GM12878 (cell line): ENCODE results near the gene RGSL1. TPM values are rescaled to one million over a fixed set of nuclear protein-coding genes. Genes with fewer than 3 reads are reported as not detected.
A peak's percentile ranks its signal among the peaks of the same experiment; 100 is the strongest.

ENCODE experiments used
- ATF7 ChIP-seq: fragments of 450-650 bp; IDR thresholded peaks from 2 replicates; pipeline ENCODE4 v1.6.1; 2016; ENCODE audit warnings: low read depth, mild to moderate bottlenecking
- BHLHE40 ChIP-seq, 2 experiments: fragments of 450-650 bp in 1 of 2; IDR thresholded peaks; 2 replicates each; pipeline ENCODE4 v1.6.1; 2011 to 2017; ENCODE audit warnings: low read depth in 2 of 2, borderline replicate concordance in 1 of 2, improper control_type of control experiment in 1 of 2, low read length in 1 of 2, mild to moderate bottlenecking in 1 of 2
- CEBPB ChIP-seq, 2 experiments: fragments of 150-350 bp in 1 of 2; IDR thresholded peaks; 2 replicates each; pipeline ENCODE4 v1.6.1; 2012 to 2014; ENCODE audit warnings: low read depth in 2 of 2, low read length in 2 of 2, borderline replicate concordance in 1 of 2, inconsistent platforms in 1 of 2
- DPF2 ChIP-seq: fragments of 450-650 bp; IDR thresholded peaks from 2 replicates; pipeline ENCODE4 v1.6.1; 2017; ENCODE audit warnings: mild to moderate bottlenecking
- ELK1 ChIP-seq: IDR thresholded peaks from 2 replicates; pipeline ENCODE4 v1.6.1; 2012; ENCODE audit warnings: low read depth, low read length, improper control_type of control experiment
- HCFC1 ChIP-seq: fragments of 150-350 bp; IDR thresholded peaks from 2 replicates; pipeline ENCODE4 v1.6.1; 2014; ENCODE audit warnings: low read length
- HDAC6 ChIP-seq: fragments of 200-600 bp; sonication (generic); IDR thresholded peaks from one replicate; pipeline ENCODE4 v1.8.0; 2017; ENCODE audit warnings: antibody characterized with exemption; ENCODE audit not compliant: unreplicated experiment
- MLLT1 ChIP-seq: fragments of 450-650 bp; IDR thresholded peaks from 2 replicates; pipeline ENCODE4 v1.6.1; 2016; ENCODE audit warnings: mild to moderate bottlenecking
- NBN ChIP-seq: fragments of 450-650 bp; IDR thresholded peaks from 2 replicates; pipeline ENCODE4 v1.6.1; 2016
- PML ChIP-seq: IDR thresholded peaks from 2 replicates; pipeline ENCODE4 v1.6.1; 2012; ENCODE audit warnings: low read length, inconsistent platforms
- POU2F2 ChIP-seq: IDR thresholded peaks from 3 replicates; pipeline ENCODE4 v1.6.1; 2011; ENCODE audit warnings: low read depth, mild to moderate bottlenecking, low read length, borderline replicate concordance
- RBBP5 ChIP-seq: fragments of 200-600 bp; sonication (generic); conservative IDR thresholded peaks from 2 replicates; pipeline ENCODE4 v1.6.1; 2016
- RELA ChIP-seq: fragments of 450-650 bp; IDR thresholded peaks from 2 replicates; pipeline ENCODE4 v1.8.0; 2014; ENCODE audit warnings: borderline replicate concordance; ENCODE audit not compliant: partially characterized antibody
- RFX5 ChIP-seq: IDR thresholded peaks from 2 replicates; pipeline ENCODE4 v1.6.1; 2011; ENCODE audit warnings: low read depth, low read length, improper control_type of control experiment
- SMC3 ChIP-seq: IDR thresholded peaks from 2 replicates; pipeline ENCODE4 v1.6.1; 2011; ENCODE audit warnings: low read length, improper control_type of control experiment, borderline replicate concordance
- SP1 ChIP-seq: IDR thresholded peaks from one replicate; pipeline ENCODE4 v1.6.1; 2011; ENCODE audit warnings: low read depth, low read length
- TARDBP ChIP-seq: IDR thresholded peaks from 2 replicates; pipeline ENCODE4 v1.6.1; 2016; ENCODE audit warnings: borderline replicate concordance
- WRNIP1 ChIP-seq: IDR thresholded peaks from 2 replicates; pipeline ENCODE4 v1.6.1; 2011; ENCODE audit warnings: low read depth, low read length, improper control_type of control experiment, borderline replicate concordance
- ZBTB40 ChIP-seq: fragments of 450-650 bp; IDR thresholded peaks from 2 replicates; pipeline ENCODE4 v1.6.1; 2016; ENCODE audit warnings: mild to moderate bottlenecking, moderate library complexity, borderline replicate concordance
- polyA plus RNA-seq, 11 experiments: library from polyadenylated mRNA; depleted of rRNA in 4 of 11; unstranded in 6 of 11; stranded (reverse) in 5 of 11; fragments of >200 nt; fragmentation: Nextera tagmentation in 4 of 11; fragmentation: Illumina TruSeq in 1 of 11; extraction: Ambion mirVana in 4 of 11; extraction: Trizol in 1 of 11; gene quantifications; 1 replicate in 1 of 11; 2 replicates in 10 of 11; pipeline versions ENCODE4 v1.2.1 to v1.2.3, GENCODE V29; 2011 to 2016; ENCODE audit warnings: inconsistent platforms in 2 of 11, missing spikeins in 2 of 11, low read depth in 1 of 11
- total RNA-seq, 4 experiments: library from RNA; depleted of rRNA in 3 of 4; stranded (reverse); fragments of >200 nt in 3 of 4; fragmentation: Illumina TruSeq in 1 of 4; extraction: Trizol in 1 of 4; gene quantifications; 2 replicates each; pipeline versions ENCODE4 v1.2.1 to v1.2.3, GENCODE V29; 2013 to 2021
- TF ChIP-seq, protein P1 (sequence below): fragments of 450-650 bp; IDR thresholded peaks from 2 replicates; pipeline ENCODE4 v1.6.1; 2017; ENCODE audit warnings: borderline replicate concordance
- TF ChIP-seq, protein P2 (sequence below): IDR thresholded peaks from 2 replicates; pipeline ENCODE4 v1.6.1; 2011; ENCODE audit warnings: mild to moderate bottlenecking, low read depth, low read length, moderate library complexity; ENCODE audit not compliant: insufficient replicate concordance

Gene RGSL1
- total and polyA plus RNA-seq, 10 of the 15 experiments (the other 5 are each of a cell fraction or from before 2014, with no cell fraction given) = 0.05 to 0.28 (median 0.27) TPM; not detected in 5

DNA sequence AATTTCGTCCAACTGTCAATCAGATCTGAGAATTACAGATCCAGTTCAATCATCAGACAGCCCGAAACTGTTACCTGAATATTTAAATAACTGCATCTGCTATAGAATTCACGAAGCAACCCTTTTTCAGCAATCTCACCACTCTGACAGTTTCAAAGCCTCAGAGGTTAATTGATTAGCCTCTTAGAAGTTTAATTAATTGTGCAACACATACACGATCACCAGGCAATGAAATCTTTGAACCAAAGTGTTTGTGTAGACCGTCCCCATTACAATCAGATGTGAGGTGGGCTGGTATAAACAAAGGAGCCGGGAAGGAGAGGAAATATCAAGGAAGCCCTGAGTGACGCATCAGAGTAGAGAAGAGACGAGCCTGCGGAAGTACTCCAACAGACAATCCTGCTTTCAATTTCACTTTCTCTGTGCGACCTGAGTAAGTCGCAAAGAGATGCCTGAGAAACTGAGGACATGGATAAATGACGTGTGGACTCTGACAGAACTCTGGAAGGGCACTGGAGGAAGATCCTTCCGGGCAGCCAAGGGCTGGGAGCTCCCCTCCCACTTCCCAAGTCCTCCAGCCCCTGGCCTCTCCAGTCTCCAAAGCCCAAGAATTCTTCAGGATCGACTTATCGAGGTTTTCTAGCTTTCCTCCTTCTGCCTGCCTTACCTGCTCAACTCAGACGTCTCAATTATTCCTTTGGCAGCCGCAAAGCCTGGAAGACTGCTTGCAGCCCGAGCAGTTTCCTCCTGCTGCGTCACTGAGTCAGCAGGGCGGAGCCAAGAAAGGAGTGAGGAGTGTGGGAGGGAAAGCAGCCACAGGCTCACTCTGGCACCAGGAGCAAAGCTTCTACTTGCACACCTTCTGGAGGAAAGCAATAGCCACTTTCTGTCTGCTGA, 138.8 kb downstream of the RGSL1 start, which contains the start of gene RNASEL (continued):
- TF ChIP-seq, protein P1, sequence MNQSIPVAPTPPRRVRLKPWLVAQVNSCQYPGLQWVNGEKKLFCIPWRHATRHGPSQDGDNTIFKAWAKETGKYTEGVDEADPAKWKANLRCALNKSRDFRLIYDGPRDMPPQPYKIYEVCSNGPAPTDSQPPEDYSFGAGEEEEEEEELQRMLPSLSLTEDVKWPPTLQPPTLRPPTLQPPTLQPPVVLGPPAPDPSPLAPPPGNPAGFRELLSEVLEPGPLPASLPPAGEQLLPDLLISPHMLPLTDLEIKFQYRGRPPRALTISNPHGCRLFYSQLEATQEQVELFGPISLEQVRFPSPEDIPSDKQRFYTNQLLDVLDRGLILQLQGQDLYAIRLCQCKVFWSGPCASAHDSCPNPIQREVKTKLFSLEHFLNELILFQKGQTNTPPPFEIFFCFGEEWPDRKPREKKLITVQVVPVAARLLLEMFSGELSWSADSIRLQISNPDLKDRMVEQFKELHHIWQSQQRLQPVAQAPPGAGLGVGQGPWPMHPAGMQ = no peak
- no peak for TF ChIP-seq SMC3
- TF ChIP-seq MLLT1 = peak; percentile 97
- TF ChIP-seq SP1 = no peak
- no peak for TF ChIP-seq HDAC6
- no peak; the same call in 1 of the 2 replicates for TF ChIP-seq ATF7
- TF ChIP-seq NBN = peak; percentile 84; the same call in 1 of the 2 replicates
- 0 out of 2 replicates have a peak, but pooled peaks have one; percentile 56 for TF ChIP-seq DPF2
- TF ChIP-seq HCFC1 = peak; percentile 34; the same call in 1 of the 2 replicates
- TF ChIP-seq RBBP5 = no peak
- no peak for TF ChIP-seq POU2F2
- no peak for TF ChIP-seq CEBPB (IDR thresholded peaks at IDR 0.05; ENCODE audit: borderline replicate concordance in 1 of 2, low read depth in 2 of 2, low read length in 2 of 2)
- TF ChIP-seq BHLHE40 (IDR thresholded peaks at IDR 0.05; ENCODE audit: borderline replicate concordance in 1 of 2, low read depth in 2 of 2, low read length in 1 of 2) = no peak
- TF ChIP-seq WRNIP1 = no peak
- TF ChIP-seq ZBTB40 = no peak
- TF ChIP-seq TARDBP = no peak
- no peak for TF ChIP-seq RFX5
- TF ChIP-seq PML = 0 out of 2 replicates have a peak, but pooled peaks have one; percentile 60
- TF ChIP-seq, protein P2, sequence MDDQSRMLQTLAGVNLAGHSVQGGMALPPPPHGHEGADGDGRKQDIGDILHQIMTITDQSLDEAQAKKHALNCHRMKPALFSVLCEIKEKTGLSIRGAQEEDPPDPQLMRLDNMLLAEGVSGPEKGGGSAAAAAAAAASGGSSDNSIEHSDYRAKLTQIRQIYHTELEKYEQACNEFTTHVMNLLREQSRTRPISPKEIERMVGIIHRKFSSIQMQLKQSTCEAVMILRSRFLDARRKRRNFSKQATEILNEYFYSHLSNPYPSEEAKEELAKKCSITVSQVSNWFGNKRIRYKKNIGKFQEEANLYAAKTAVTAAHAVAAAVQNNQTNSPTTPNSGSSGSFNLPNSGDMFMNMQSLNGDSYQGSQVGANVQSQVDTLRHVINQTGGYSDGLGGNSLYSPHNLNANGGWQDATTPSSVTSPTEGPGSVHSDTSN = peak; percentile 65
- TF ChIP-seq ELK1 = no peak
- peak; percentile 21 for TF ChIP-seq RELA
